ENCODE measurements around the gene IDI1.

The IDI1 gene

DNA sequence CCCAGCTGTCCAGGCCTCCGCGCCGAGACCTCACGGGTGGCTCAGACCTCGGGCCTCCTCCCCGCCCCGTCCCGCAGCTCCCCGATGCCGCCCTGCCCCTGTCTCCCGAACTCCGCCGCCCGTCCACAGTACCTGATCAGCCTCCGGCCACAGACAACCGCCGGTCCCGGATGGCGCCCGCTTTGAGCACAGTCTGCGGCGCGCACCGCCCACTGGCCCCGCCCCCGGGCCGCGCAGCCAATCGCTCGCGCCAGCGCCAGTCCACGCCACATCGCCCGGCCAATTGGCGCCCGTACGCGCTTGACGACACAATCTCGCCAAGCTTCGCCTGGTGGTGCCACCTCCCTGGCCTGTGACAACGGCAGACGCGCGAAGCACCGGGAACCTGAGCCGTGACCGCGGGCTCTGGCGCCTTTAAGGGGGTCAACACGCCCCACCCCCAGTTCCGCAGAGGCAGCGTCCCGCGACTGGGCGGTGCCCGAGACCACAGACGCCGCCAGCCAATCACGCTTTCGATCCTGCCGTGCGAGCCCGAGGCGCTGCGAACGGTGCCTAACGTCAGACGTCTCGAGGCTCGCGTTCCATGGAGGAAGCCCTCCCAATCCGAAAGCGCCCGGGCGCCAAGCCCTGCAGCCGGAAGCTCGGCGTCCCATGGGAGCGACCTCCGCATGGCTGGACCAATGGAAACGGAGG lies at the start of gene IDI1:
Gene IDI1 (minus strand): TSS at position 388 of the 693 bp plus-strand sequence. CDS start 116 bp downstream, at position 272.
- TF ChIP-seq CTCF (IDR thresholded peaks at IDR 0.05; ENCODE audit: low read depth, low read length, missing control alignments), result no peak
- peak; percentile 95 for DNase-seq (ENCODE audit: low read depth)
- H3K4me3 ChIP-seq (ENCODE audit: low read depth, low read length), result peak within 1 kb of the TSS; percentile 98

DNA sequence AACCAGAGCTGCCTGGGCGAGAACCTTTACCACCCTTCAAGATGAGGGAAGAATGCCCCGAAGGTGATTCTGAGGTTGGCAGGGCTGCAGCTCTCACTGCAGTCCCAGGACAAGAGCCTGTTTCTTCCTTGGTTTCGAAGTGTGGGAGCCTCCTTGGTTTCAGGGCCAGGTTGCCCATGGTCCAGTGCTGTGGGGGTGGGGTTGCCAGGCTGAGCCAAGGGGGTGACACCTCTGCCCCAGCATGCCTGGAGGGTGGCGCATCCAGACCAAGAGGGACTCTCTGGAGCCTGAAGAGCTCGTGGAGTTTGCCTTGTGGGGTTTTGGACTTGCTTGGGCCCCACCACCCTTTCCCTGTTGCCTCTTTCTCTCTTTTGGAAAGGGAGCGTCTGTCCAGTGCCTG lies 48.5 kb upstream of the IDI1 start:
- no peak for TF ChIP-seq CTCF (IDR thresholded peaks at IDR 0.05; ENCODE audit: low read depth, low read length, missing control alignments)
- H3K4me3 ChIP-seq (ENCODE audit: low read depth, low read length), result no peak overlapping the region
- no peak for DNase-seq (ENCODE audit: low read depth)

DNA sequence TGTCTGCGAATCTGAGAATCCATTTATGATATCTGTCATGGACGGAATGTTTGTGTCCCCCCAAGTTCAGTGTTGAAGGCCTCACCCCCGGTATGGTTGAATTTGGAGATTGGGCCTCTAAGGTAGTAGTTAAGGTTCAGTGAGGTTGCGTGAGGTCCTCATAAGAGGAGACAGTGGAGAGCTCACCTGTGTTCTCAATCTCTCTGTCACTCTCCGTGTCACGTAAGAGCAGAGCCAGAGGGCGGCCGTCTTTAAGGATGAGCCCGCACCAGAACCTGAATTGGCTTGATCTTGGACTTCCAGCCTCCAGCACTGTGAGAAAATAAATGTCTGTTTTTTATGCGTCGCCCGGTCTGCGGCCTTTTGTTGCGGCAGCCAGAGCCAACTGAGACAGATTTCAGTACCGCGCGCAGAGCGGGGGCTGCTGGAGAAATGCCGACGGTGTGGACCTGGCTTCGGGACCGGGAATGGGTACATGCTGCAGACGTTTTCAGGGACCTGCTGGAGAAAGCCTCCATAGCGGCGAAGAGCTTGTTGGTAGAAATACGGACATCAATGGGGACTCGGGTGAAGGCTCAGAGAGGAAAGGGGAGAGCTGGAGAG lies 47.5 kb upstream of the IDI1 start:
- no peak for TF ChIP-seq CTCF (IDR thresholded peaks at IDR 0.05; ENCODE audit: low read depth, low read length, missing control alignments)
- DNase-seq (ENCODE audit: low read depth), result no peak
- no peak overlapping the region for H3K4me3 ChIP-seq (ENCODE audit: low read depth, low read length)

DNA sequence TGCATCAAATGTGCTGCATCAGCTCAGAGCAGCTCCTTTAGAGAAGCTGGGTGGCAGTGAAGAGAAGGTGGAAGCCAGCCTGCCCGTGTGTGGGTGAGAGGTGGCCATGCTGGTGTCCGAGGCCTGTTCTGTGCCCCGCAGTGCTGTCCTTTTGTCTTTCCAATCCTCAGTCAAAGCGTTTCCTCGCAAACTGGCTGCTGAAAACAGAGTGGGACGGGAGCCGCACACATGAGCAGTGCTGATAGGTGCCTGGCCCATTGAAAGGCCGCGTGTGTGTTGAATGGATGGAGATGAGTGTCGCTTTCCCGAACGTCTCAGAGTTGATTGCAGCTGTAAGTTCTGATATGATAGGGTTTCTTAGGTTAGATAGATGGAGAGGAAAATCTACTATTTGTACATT lies 46.6 kb upstream of the IDI1 start:
- TF ChIP-seq CTCF (IDR thresholded peaks at IDR 0.05; ENCODE audit: low read depth, low read length, missing control alignments), result no peak
- DNase-seq (ENCODE audit: low read depth), result no peak
- H3K4me3 ChIP-seq (ENCODE audit: low read depth, low read length), result no peak overlapping the region

DNA sequence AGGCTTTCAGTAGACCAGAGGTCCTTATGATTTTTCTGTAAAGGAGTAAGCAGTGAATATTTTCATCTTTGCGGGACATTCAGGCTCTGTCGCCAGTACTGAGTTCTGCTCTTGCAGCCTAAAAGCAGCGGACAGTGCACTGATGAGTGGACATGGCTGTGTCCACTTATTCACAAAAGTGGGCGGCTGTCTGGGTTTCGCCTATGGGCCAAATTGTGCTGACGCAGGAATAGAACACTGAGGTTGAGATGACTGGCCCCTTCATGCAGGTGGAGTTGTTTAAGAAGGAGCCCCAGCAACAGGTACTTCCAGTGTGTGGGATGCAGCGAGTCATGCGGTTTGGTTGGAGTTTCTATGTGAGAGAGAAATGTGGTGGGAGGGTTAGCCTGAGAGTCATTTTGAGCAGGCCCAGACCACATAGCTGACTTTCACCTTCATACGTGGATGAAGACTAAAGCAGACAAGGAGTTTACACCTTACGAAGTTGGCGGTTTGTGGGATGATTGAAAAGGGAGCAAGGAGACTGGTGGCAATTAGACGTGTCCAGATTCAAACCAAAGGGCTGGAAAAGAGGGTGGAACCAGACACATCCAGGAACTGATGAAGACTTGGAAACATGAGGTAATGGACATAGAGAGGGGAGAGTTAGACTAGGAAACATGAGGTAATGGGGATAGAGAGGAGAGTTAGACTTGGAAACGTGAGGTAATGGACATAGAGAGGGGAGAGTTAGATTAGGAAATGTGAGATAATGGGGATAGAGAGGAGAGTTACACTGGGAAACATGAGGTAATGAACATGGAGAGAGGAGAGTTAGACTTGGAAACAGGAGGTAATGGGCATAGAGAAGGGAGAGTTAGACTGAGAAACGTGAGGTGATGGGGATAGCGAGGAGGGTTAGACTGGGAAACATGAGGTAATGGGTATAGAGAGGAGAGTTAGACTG lies 45.5 kb upstream of the IDI1 start:
- TF ChIP-seq CTCF (IDR thresholded peaks at IDR 0.05; ENCODE audit: low read depth, low read length, missing control alignments), result no peak
- H3K4me3 ChIP-seq (ENCODE audit: low read depth, low read length), result no peak overlapping the region
- peak; percentile 27 for DNase-seq (ENCODE audit: low read depth)

DNA sequence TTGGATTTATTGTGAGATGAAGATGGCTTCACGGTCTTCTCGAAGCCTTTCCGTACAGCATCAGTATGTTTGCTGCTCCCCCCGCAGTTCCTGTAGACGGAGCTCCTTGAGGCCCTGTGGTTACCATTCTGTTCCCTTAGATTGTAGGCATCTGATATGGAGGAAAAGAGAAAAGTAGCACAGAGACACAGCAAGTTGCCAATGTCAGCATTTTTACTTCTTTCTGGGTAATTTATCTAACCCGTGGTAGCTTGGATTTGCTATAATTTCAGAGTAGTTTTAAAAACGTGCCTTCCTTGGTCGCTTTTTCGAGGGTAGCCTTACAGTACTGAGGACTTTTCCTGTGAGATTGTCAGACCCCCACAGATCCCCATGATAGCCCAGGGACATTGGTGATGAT lies 44.8 kb upstream of the IDI1 start:
- no peak overlapping the region for H3K4me3 ChIP-seq (ENCODE audit: low read depth, low read length)
- no peak for TF ChIP-seq CTCF (IDR thresholded peaks at IDR 0.05; ENCODE audit: low read depth, low read length, missing control alignments)
- DNase-seq (ENCODE audit: low read depth), result no peak

All from GM12864 (cell line).